PC-3 (cell line): Measurements from ENCODE around the gene TPT1. TPM values are rescaled to one million over a fixed set of nuclear protein-coding genes. Genes with fewer than 3 reads are reported as not detected.
"Not testable (repeated sequence)": the region's sequence is repeated elsewhere in the genome, so short reads cannot be mapped to it uniquely, and the experiment has no call there.

Experiments used
- ATAC-seq: fragments of 200-7000 bp; cut with Tn5 transposase; 2 replicates; pipeline ENCODE4 v1.9.1; 2020; ENCODE audit warnings: mild to moderate bottlenecking, moderate library complexity
- BruUV-seq: library from RNA; stranded (reverse); fragments of 400-500 nt; replicated peaks from 2 replicates; lab custom pipeline; 2021; lab: Mats Ljungman, UMichigan
- CTCF ChIA-PET: fragments of 300-600 bp; sonication (Branson Sonifier 250); formaldehyde crosslinking; loops from one replicate; lab custom pipeline; 2022; ENCODE audit warnings: antibody characterized with exemption; lab: Charles Lee
- POLR2A ChIA-PET: fragments of 300-600 bp; sonication (Branson Sonifier 250); formaldehyde crosslinking; loops from one replicate; lab custom pipeline; 2022; ENCODE audit warnings: antibody characterized with exemption; ENCODE audit not compliant: unreplicated experiment; lab: Charles Lee
- DNase-seq: peaks from one replicate; pipeline ENCODE4 v3.0.0-alpha.2; 2015
- H2AFZ ChIP-seq: fragments of 300-600 bp; sonication (generic); 2 replicates; pipeline ENCODE4 v1.6.0; 2016; ENCODE audit warnings: antibody characterized with exemption, low read length
- H3F3A ChIP-seq: fragments of 300-600 bp; sonication (generic); one replicate; pipeline ENCODE4 v1.6.0; 2017; ENCODE audit warnings: antibody characterized with exemption, low read length, control low read depth, mild to moderate bottlenecking; ENCODE audit not compliant: unreplicated experiment
- H3K27ac ChIP-seq: fragments of 300-600 bp; sonication (generic); 2 replicates; pipeline ENCODE4 v1.5.1; 2016; ENCODE audit warnings: mild to moderate bottlenecking, low read length
- H3K27me3 ChIP-seq: fragments of 300-600 bp; sonication (generic); 2 replicates; pipeline ENCODE4 v1.6.1; 2016; ENCODE audit warnings: low read length, mixed read lengths
- H3K36me3 ChIP-seq: fragments of 300-600 bp; sonication (generic); 2 replicates; pipeline ENCODE4 v1.6.1; 2016; ENCODE audit warnings: low read depth, mixed run types, low read length, mixed read lengths
- H3K4me1 ChIP-seq: fragments of 300-600 bp; sonication (generic); 2 replicates; pipeline ENCODE4 v1.5.1; 2016; ENCODE audit warnings: low read length; ENCODE audit not compliant: insufficient read depth
- H3K4me2 ChIP-seq: fragments of 300-600 bp; sonication (generic); 2 replicates; pipeline ENCODE4 v1.6.0; 2016; ENCODE audit warnings: low read length
- H3K4me3 ChIP-seq: fragments of 300-600 bp; sonication (generic); 2 replicates; pipeline ENCODE4 v1.5.1; 2016; ENCODE audit warnings: mild to moderate bottlenecking, low read length, mixed read lengths
- H3K79me2 ChIP-seq: fragments of 300-600 bp; sonication (generic); 2 replicates; pipeline ENCODE4 v1.6.1; 2017; ENCODE audit warnings: low read length, mixed read lengths
- H3K9ac ChIP-seq: fragments of 300-600 bp; sonication (generic); 2 replicates; pipeline ENCODE4 v1.6.0; 2016; ENCODE audit warnings: mild to moderate bottlenecking, low read length
- H3K9me2 ChIP-seq: fragments of 300-600 bp; sonication (generic); replicated peaks from 2 replicates; pipeline ENCODE4 v1.6.1; 2016; ENCODE audit warnings: mixed run types, low read length, mixed read lengths
- H3K9me3 ChIP-seq: fragments of 300-600 bp; sonication (generic); 2 replicates; pipeline ENCODE4 v1.6.1; 2016; ENCODE audit warnings: low read length, mixed read lengths
- H4K20me1 ChIP-seq: fragments of 300-600 bp; sonication (generic); 2 replicates; pipeline ENCODE4 v1.6.1; 2016; ENCODE audit warnings: low read length, mixed read lengths
- CTCF ChIP-seq: fragments of 300-600 bp; sonication (generic); conservative IDR thresholded peaks from 2 replicates; pipeline ENCODE4 v1.5.1; 2017; ENCODE audit warnings: antibody characterized with exemption, low read depth, mild to moderate bottlenecking, low read length
- EZH2 ChIP-seq: fragments of 300-600 bp; sonication (generic); IDR thresholded peaks from one replicate; pipeline ENCODE4 v1.6.1; 2017; ENCODE audit warnings: antibody characterized with exemption, mild to moderate bottlenecking, low read length; ENCODE audit not compliant: unreplicated experiment
- EZH2phosphoT487 ChIP-seq: fragments of 300-600 bp; sonication (generic); IDR thresholded peaks from 2 replicates; pipeline ENCODE4 v1.6.1; 2018; ENCODE audit warnings: mild to moderate bottlenecking, antibody characterized with exemption, low read length, borderline replicate concordance
- intact Hi-C: fragments of 100-400 bp; cut with micrococcal nuclease; formaldehyde crosslinking; loops from 2 replicates; pipeline ENCODE4 v1.9.0; 2023
- total RNA-seq: library from RNA; depleted of rRNA; stranded (reverse); fragments of >200 nt; gene quantifications from 2 replicates; pipeline ENCODE4 v1.2.3, GENCODE V29; 2014

Gene TPT1
- total RNA-seq, 1 experiment from 2014 or later = 982 TPM

- Histone ChIP-seq H4K20me1 (no peaks in the 10 kb centered on the region), H3K4me3 (no peak overlapping the region), H3K27ac (no peak overlapping the region), H3K4me2 (no peak overlapping the region), H3K4me1 (no peaks in the 10 kb centered on the region), H3K9me2 (no peaks in the 10 kb centered on the region), H3K27me3 (no peaks in the 10 kb centered on the region), H3F3A (no peaks in the 10 kb centered on the region), H3K36me3 (no peaks in the 10 kb centered on the region), H2AFZ (no peak overlapping the region), H3K9ac (no peak overlapping the region), H3K9me3 (no peaks in the 10 kb centered on the region), H3K79me2 (no peaks in the 10 kb centered on the region)
- CTCF ChIA-PET = interaction anchor here (0.5 kb wide), 1 partner anchor 934 kb away, joined by 7 read pairs; no protein-coding TSS in a partner anchor
- ATAC-seq (peak; percentile 74), DNase-seq (no peak)
- BruUV-seq = no TSS peak
- intact Hi-C loops = no loop called here
- POLR2A ChIA-PET = interaction anchor here (1.4 kb wide), 1 partner anchor 11 kb away, joined by 5 read pairs; the partner anchor contains the start of gene TPT1
- no peak for TF ChIP-seq EZH2phosphoT487
- no peak for TF ChIP-seq EZH2
- TF ChIP-seq CTCF = no peak
Observed at GRCh38 chr13:45352031-45352430, 11.0 kb upstream of the TPT1 start.

GRCh38 chr13:45350152-45350551, 9.2 kb upstream of the TPT1 start:
- intact Hi-C loops = no loop called here
- POLR2A ChIA-PET = no interaction called here
- H3K36me3 ChIP-seq = no peaks in the 10 kb centered on the region
- H3K27me3 ChIP-seq = no peaks in the 10 kb centered on the region
- no peaks in the 10 kb centered on the region for H3K4me1 ChIP-seq
- DNase-seq (no peak), ATAC-seq (no peak)
- CTCF ChIA-PET = no interaction called here
- no peaks in the 10 kb centered on the region for H3K9me2 ChIP-seq
- no peak overlapping the region for H2AFZ ChIP-seq
- no peak overlapping the region for H3K4me2 ChIP-seq
- no peak overlapping the region for H3K27ac ChIP-seq
- no TSS peak for BruUV-seq
- no peak overlapping the region for H3K4me3 ChIP-seq
- no peak overlapping the region for H3K9ac ChIP-seq
- no peaks in the 10 kb centered on the region for H3K9me3 ChIP-seq
- H3F3A ChIP-seq = no peaks in the 10 kb centered on the region
- no peaks in the 10 kb centered on the region for H3K79me2 ChIP-seq
- no peak for TF ChIP-seq CTCF
- no peak for TF ChIP-seq EZH2phosphoT487
- no peak for TF ChIP-seq EZH2
- no peaks in the 10 kb centered on the region for H4K20me1 ChIP-seq

- Histone ChIP-seq H3K4me1 (no peaks in the 10 kb centered on the region), H3K4me2 (no peak overlapping the region), H2AFZ (no peak overlapping the region), H3K4me3 (no peak overlapping the region), H3K27ac (no peak overlapping the region), H3K36me3 (no peaks in the 10 kb centered on the region), H3K9me2 (no peaks in the 10 kb centered on the region), H3K79me2 (no peaks in the 10 kb centered on the region), H3K9me3 (no peaks in the 10 kb centered on the region), H3F3A (no peaks in the 10 kb centered on the region), H3K27me3 (no peaks in the 10 kb centered on the region), H3K9ac (no peak overlapping the region), H4K20me1 (no peaks in the 10 kb centered on the region)
- intact Hi-C loops = no loop called here
- DNase-seq (no peak), ATAC-seq (no peak)
- TF ChIP-seq EZH2phosphoT487 (no peak), CTCF (no peak), EZH2 (no peak)
- BruUV-seq = no TSS peak
- POLR2A ChIA-PET = no interaction called here
- CTCF ChIA-PET = no interaction called here
Observed at GRCh38 chr13:45349438-45349837, 8.5 kb upstream of the TPT1 start.

- DNase-seq, H3K9me2 ChIP-seq, intact Hi-C loops, H3K4me1 ChIP-seq, H3K9ac ChIP-seq, H3K4me3 ChIP-seq, H2AFZ ChIP-seq, H3K27ac ChIP-seq, H3K27me3 ChIP-seq, ATAC-seq, CTCF ChIA-PET, H3F3A ChIP-seq, H3K9me3 ChIP-seq, POLR2A ChIA-PET, BruUV-seq, H3K4me2 ChIP-seq: not testable (repeated sequence)
- H4K20me1 ChIP-seq = peaks cover 17% of the 10 kb centered on the region
- peaks cover 37% of the 10 kb centered on the region for H3K79me2 ChIP-seq
- H3K36me3 ChIP-seq = peaks cover 13% of the 10 kb centered on the region
Observed at GRCh38 chr13:45344064-45344463, 3.1 kb upstream of the TPT1 start.
